GM18858 (cell line): Measurements from ENCODE around the gene ACSL5.
"Not testable (repeated sequence)": the region's sequence is repeated elsewhere in the genome, so short reads cannot be mapped to it uniquely, and the experiment has no call there.

Experiments
- ATAC-seq: cut with Tn5 transposase; IDR thresholded peaks from one replicate; pipeline ENCODE4 v1.9.1; 2021; ENCODE audit not compliant: unreplicated experiment

ACSL5 gene

DNA sequence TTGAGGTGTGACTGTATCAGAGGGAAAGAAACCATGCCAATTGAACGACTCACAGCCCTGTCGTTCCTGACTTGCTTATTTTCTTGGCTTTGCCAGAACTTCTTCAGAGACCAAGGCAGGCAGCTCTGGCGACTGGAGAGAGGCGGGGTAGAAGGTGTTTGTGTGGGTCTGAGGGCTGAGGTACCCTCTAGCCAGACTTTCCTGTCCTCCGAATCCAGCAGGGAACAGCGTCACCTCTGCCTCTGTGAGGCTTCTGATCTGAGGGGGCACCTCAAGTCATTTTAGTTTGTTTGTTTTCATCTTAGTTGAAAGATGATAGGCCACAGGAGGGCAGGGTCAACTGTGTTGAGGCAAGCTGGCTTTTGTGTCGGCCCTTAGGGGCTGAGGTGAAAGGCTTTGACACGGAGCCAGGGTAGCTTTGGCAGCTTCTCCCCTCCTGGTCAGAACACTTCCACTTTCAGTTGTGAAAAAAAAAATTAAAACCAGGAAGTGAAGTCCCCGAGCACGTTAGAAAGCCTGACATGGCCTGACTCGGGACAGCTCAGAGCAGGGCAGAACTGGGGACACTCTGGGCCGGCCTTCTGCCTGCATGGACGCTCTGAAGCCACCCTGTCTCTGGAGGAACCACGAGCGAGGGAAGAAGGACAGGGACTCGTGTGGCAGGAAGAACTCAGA lies 1.9 kb downstream of the ACSL5 start:
- ATAC-seq = peak; percentile 84

DNA sequence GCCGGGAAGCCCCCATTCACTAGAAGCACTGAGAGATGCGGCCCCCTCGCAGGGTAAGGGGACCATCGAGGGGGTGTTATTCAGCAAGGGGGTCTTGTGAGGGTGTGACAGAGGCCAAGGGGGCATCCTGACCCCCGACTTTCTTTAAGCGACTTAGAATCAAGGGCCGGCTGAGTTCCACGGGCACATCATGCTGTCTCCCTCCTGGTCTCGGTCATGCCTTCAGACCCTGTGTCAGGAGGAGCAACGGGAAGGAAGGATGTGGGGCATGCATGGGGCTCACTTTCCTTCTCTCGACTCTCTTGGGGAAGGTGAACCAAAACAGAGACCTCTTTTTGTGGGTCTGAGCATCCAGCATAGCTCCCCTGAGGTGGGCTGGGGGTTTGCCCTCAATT lies 2.5 kb downstream of the ACSL5 start:
- no peak for ATAC-seq

DNA sequence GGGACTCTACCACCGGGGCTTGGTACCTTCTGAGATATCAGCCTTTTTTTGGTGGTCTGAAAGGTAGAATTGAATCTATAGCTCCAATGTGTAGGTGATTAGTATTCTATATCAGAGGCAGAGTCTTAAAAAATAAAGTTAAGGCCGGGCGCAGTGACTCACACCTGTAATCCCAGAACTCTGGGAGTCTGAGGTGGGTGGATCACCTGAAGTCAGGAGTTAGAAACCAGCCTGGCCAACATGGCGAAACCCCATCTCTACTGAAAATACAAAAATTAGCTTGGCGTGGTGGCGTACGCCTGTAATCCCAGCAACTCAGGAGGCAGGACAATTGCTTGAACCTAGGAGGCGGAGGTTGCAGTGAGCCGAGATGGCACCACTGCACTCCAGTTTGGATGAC lies 3.2 kb downstream of the ACSL5 start:
- not testable (repeated sequence) for ATAC-seq

GRCh38 chr10:112379635-112380296 lies 5.8 kb downstream of the ACSL5 start:
- ATAC-seq = no peak

DNA sequence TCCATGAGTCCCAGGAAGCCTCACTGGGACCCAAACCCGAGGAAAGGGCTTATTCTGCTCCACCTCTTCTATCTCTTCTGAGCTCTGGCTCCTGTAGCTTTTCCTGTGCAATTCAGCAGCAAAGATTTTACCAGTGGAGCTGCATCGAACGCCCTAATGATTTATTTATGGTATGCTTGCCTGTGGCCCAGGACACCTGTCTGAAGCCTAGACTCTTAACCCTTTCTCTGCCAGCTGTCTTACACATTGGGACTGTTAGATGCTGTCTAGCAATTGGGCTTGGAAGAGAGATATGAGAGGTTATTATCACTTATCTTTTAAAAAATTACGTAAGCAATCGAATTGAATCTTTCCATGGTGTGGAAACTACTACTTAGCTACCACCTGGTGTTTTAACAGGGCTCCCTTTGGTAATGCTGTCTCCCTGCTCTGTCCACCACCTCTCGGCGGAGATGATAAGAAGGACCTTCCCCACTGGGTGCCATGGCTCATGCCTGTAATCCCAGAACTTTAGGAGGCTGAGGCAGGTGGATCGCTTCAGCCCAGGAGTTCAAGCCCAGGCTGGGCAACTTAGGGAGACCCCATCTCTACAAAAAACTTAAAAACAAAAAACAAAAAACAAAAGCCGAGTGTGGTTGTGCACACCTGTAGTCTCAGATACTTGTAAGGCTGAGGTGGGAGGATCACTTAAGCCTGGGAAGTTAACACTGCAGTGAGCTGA lies 8.8 kb downstream of the ACSL5 start:
- no peak for ATAC-seq

- no peak for ATAC-seq
Measured at GRCh38 chr10:112383325-112383724, 9.4 kb downstream of the ACSL5 start.

- no peak for ATAC-seq
Measured at GRCh38 chr10:112384141-112384540, 10.2 kb downstream of the ACSL5 start.

- ATAC-seq = no peak
Measured at GRCh38 chr10:112385201-112385600, 11.3 kb downstream of the ACSL5 start.

GRCh38 chr10:112388056-112388455 lies 14.1 kb downstream of the ACSL5 start:
- not testable (repeated sequence) for ATAC-seq

- ATAC-seq = no peak
Measured at GRCh38 chr10:112388548-112388947, 14.6 kb downstream of the ACSL5 start.

DNA sequence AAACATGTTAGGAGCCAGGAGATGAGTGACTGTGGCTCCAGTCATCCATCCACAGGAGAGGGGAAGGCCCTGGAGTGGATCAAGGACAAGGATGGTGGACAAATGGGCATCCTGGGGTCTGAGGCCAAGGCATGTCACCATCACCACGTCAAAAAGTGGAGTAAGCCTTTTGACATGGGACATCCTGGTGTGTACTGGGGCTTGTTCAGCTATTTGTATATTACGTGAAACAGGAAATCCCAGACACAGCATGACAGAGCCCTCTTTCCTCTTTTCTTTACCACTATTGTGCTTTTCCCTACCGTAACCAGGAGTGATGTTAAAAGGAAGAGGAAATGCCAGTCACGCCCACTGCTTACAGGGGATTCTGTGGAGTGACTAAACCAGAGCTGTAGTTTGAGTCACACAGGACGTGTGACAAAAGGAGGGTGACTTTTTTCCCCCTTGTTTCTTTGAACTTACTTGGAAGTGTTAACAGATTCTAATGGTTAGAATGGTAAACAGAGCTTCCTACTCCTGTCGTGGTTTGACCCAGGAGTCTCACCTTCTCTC lies 15.4 kb downstream of the ACSL5 start:
- ATAC-seq = peak; percentile 55

DNA sequence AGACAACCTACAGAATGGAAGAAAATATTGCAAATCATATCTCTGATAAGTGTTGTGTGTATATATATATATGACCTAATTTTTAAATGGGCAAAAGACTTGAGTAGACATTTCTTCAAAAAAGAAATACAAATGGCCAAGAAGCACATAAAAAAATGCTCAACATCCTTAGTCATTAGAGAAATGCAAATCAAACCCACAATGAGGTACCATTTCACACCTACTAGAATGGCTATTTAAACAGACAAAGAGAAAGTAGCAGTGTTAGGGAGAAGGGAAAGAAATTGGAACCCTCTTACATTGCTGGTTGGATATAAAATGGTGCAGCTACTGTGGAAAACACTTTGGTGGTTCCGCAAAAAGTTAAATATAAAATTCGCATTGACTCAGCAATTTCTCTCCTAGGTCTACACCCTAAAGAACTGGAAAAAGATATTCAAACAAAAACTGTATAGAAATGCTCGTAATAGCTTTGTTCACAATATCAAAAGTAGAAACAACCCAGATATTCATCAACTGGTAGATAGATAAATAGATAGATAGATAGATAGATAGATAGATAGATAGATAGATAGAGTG lies 16.3 kb downstream of the ACSL5 start:
- no peak for ATAC-seq

DNA sequence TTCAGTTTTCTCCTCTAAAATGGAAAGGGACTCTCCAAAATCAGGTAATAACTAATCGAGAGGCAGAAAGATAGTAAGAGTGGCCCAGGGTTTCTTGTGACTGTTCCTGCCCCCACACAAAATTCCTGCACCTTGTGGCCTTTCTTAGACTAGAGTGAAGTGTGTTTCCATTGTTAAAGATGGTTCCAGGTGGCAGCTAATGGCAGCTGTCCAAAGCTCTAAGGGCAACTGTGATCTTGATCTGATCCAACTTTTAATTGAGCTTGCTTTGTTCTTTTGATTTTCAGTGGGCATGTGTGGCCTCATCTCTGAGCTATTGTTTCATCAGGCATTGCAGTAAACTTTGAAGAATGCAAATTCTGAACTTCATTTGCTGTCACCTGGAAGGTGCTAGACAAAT lies 19.4 kb downstream of the ACSL5 start:
- ATAC-seq = no peak

GRCh38 chr10:112393827-112394226 lies 19.9 kb downstream of the ACSL5 start:
- no peak for ATAC-seq

- no peak for ATAC-seq
Measured at GRCh38 chr10:112394475-112394875, 20.6 kb downstream of the ACSL5 start.

GRCh38 chr10:112395809-112396530 lies 22.1 kb downstream of the ACSL5 start:
- ATAC-seq = no peak

GRCh38 chr10:112397592-112397991 lies 23.7 kb downstream of the ACSL5 start:
- ATAC-seq = no peak

GRCh38 chr10:112402917-112403316 lies 29.0 kb downstream of the ACSL5 start:
- ATAC-seq = no peak

DNA sequence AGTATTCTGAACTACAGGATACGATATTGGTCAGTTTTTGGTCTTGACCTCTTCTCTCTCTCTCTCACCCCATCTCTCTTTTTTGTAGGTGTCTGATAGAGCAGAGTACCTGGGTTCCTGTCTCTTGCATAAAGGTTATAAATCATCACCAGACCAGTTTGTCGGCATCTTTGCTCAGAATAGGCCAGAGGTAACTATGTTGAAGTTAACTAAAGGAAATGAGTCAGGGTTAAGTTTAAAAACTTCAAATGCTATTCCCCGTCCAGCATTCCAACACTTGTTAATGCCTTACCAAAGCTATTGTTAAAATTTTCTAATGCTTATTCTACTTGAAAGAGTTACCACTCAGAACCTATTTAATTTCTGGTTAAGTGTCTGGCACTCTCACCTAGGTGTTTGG lies 30.7 kb downstream of the ACSL5 start:
- ATAC-seq = no peak

DNA sequence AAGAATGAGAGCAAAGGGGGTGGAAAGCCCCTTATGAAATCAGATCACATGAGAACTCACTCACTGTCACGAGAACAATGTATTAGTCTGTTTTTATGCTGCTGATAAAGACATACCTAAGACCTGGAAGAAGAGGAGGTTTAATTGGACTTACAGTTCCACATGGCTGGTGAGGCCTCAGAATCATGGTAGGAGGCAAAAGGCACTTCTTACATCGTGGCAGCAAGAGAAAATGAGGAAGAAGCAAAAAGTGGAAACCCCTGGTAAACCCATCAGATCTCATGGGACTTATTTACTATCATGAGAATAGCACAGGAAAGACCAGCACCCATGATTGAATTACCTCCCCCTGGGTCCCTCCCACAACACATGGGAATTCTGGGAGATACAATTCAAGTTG lies 32.9 kb downstream of the ACSL5 start:
- not testable (repeated sequence) for ATAC-seq

GRCh38 chr10:112407696-112408095 lies 33.8 kb downstream of the ACSL5 start:
- no peak for ATAC-seq
